Measurements from ENCODE around the gene GNE.

GRCh38 chr9:36293171-36293570 lies 34.9 kb upstream of the GNE start:
- TF ChIP-seq RAD21 (IDR thresholded peaks at IDR 0.05; ENCODE audit: low read depth) (no peak), TAF1 (IDR thresholded peaks at IDR 0.05; ENCODE audit: low read depth) (no peak), EP300 (IDR thresholded peaks at IDR 0.05; ENCODE audit: borderline replicate concordance) (no peak)
